ENCODE measurements around the gene HADH.

GRCh38 chr4:108055787-108056186, 66.1 kb downstream of the HADH start:
- TF ChIP-seq ZNF549 (tag by site-specific recombination; IDR thresholded peaks at IDR 0.05), result no peak
- no peak for TF ChIP-seq ZNF510 (tag by site-specific recombination; IDR thresholded peaks at IDR 0.05; ENCODE audit: insufficient replicate concordance)
